GM10847 (cell line): Measurements from ENCODE around the gene SYT6.

Experiments
- POLR2A ChIP-seq: IDR thresholded peaks from 2 replicates; pipeline ENCODE4 v1.6.1; 2011; ENCODE audit not compliant: insufficient read length; ENCODE audit errors: extremely low read depth

Gene SYT6

DNA sequence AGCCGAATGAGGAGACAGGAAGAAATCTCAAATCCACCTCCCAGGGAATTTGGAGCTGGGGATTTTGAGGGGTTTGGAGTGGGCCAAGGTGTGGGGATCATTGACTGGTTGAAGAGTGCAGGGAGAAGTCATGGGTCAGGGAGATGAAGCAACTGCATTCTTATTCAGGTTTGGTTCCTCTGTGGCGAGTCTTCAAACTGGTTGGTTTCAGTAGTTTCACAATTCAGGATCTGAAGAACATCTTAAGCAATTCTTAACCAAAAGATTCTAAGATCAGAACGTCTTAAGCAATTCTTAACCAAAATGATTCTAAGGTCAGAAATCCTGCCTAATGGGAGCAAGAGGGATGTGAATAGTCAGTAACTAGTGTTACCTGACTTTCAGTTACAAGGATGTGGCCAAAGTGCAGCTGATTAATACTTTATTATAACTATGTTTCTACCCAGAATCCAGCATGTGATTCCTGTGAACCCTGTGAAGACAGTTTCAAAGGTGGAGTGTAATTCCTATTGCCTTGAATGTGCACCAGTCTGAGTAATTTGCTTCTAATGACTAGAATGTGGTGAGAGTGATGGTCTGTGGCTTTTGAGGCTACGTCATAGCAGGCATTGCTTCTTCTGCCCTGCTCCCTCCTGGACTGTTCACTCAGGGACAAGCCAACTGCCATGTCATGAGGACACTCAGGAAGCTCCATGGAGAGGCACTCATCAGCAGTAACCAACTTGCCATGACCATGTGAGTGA is 113.2 kb downstream of the SYT6 start:
- TF ChIP-seq POLR2A, result no peak
